ENCODE measurements around the gene HTRA2. TPM values are rescaled to one million over a fixed set of nuclear protein-coding genes. Genes with fewer than 3 reads are reported as not detected.
"Not testable (repeated sequence)": the region's sequence is repeated elsewhere in the genome, so short reads cannot be mapped to it uniquely, and the experiment has no call there.

HTRA2 gene
- 23.8 to 31.2 TPM (median 24.2 TPM) in 3 replicates for total RNA-seq
- long read RNA-seq, transcript HTRA2-201 (8 exons, 2,370 nt), result major isoform, 18 of 27 reads
- long read RNA-seq, partial matches to known transcripts, result 3 of 27 reads
- long read RNA-seq, other reads (novel, unspliced or antisense), result 4 of 27 reads

DNA sequence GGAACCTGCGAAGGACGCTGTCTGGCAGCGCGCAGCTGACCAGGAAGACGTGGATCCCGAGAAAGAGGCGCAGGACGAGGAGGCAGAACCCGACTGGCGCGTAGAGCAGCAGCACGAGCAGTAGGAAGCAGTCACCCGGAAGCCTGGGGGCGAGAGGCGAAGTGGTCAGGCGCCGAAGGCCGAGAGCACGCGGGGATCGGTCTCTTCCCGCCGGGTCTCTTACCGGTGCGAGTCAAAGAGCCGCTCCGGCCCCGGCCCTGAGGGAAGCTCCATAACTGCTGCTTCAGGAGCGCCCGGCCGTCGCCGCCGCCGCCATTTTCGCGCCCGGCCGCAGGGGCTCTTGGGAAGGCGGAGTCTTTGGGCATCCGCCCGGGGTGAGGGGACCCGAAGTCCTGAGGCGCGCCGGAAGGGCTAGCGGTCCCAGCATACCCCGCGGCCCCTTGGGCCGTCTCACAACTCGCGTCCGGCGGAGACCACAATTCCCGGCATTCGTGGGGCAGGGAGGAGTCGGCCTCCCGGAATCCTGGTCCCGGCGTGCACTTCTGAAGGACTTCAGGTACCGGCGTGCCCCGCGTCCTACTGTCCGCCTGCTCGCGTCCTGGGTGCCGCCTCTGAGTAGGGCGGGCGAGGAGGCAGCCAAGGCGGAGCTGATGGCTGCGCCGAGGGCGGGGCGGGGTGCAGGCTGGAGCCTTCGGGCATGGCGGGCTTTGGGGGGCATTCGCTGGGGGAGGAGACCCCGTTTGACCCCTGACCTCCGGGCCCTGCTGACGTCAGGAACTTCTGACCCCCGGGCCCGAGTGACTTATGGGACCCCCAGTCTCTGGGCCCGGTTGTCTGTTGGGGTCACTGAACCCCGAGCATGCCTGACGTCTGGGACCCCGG lies at the start of gene HTRA2, which contains the start of gene AUP1:
Gene HTRA2 (plus strand): TSS at position 577 of the 882 bp plus-strand sequence. CDS start 74 bp downstream, at position 651.
Gene AUP1 (minus strand): TSS at position 350 of the 882 bp plus-strand sequence. CDS start 77 bp downstream, at position 273.
- H3K9me3 Mint-ChIP-seq (ENCODE audit: low read depth), result no peaks in the 10 kb centered on the region
- no peaks in the 10 kb centered on the region for H3K27me3 Mint-ChIP-seq (ENCODE audit: low read depth)
- peaks cover 40% of the 10 kb centered on the region for H3K4me1 Mint-ChIP-seq (ENCODE audit: low read depth)
- DNase-seq (ENCODE audit: low spot score), result peak; percentile 100
- H3K36me3 Mint-ChIP-seq (ENCODE audit: low read depth), result peaks cover 27% of the 10 kb centered on the region
- H3K27ac Mint-ChIP-seq (ENCODE audit: unreplicated experiment), result peak within 1 kb of the TSS; percentile 95
- H3K4me3 Mint-ChIP-seq (ENCODE audit: unreplicated experiment), result peak within 1 kb of the TSS; percentile 98
- TF ChIP-seq, protein P1, sequence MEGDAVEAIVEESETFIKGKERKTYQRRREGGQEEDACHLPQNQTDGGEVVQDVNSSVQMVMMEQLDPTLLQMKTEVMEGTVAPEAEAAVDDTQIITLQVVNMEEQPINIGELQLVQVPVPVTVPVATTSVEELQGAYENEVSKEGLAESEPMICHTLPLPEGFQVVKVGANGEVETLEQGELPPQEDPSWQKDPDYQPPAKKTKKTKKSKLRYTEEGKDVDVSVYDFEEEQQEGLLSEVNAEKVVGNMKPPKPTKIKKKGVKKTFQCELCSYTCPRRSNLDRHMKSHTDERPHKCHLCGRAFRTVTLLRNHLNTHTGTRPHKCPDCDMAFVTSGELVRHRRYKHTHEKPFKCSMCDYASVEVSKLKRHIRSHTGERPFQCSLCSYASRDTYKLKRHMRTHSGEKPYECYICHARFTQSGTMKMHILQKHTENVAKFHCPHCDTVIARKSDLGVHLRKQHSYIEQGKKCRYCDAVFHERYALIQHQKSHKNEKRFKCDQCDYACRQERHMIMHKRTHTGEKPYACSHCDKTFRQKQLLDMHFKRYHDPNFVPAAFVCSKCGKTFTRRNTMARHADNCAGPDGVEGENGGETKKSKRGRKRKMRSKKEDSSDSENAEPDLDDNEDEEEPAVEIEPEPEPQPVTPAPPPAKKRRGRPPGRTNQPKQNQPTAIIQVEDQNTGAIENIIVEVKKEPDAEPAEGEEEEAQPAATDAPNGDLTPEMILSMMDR (IDR thresholded peaks at IDR 0.05), result no peak

DNA sequence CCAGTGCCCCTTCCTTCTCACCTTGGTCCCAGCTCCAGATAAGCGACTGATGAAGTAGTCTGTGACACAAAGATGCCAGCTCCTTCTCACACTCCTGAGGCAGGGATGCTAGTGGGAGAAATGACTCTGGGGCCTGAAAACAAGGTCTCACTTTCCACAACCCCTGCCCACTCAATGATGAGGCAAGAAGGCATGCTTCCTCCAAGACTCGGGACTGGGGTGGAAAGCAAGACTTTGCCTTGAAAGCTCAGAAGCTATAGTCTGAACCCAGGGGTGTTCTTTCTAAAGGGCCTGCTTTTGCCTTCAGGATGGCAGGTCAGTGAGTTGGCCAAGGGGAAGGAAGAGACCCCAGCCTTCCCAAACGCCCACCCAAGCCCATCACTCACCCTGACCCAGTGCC lies 48.3 kb upstream of the HTRA2 start:
- no peak for DNase-seq (ENCODE audit: low spot score)
- Mint-ChIP-seq H3K4me1 (ENCODE audit: low read depth) (peaks cover 28% of the 10 kb centered on the region), H3K4me3 (ENCODE audit: unreplicated experiment) (peak overlapping the region; percentile 95), H3K27me3 (ENCODE audit: low read depth) (no peaks in the 10 kb centered on the region), H3K9me3 (ENCODE audit: low read depth) (no peaks in the 10 kb centered on the region), H3K36me3 (ENCODE audit: low read depth) (peaks cover 9% of the 10 kb centered on the region), H3K27ac (ENCODE audit: unreplicated experiment) (no peak overlapping the region)
- TF ChIP-seq, protein P1 (IDR thresholded peaks at IDR 0.05), result no peak

DNA sequence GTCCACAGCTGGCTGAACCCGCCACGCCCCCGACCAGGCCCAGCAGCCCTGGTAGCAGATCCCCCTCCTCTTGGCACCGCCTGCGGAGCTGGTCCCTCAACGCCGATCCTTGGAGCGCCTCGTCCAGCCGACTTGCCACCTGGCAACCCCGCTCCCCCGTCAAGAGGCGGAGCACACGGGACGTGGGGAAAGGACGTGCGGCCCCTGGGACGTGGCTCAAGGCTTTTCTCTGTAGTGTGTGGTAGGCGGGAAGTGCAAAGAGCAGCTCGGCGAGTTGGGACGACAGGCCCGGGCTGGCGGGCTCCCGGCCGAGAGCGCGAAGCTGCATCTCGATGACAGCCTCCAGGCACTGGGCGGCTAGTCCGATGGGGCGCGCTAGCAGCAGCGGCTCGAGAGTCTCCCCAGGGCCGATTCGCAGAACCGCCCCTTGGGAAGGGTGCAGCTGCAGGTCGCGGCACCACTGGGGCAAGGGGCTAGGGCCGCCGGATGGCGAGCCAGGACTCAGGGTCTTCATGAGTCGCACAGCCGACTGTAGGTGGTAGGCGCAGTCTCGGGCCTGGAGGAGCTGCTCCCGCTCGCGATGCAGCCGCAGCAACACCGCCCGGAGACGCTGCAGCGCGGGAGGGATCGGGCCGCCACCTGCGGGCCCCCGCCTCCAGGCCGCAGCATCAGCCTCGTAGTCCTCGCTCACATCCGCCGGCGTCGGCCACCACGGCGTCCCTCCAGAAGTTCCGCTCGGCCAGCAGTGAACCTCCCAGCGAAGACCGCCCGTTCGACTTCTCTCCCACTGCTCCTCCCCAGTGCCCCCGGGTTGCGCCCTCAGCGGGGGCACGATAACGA lies 47.6 kb upstream of the HTRA2 start:
- H3K4me1 Mint-ChIP-seq (ENCODE audit: low read depth), result peaks cover 28% of the 10 kb centered on the region
- TF ChIP-seq, protein P1 (IDR thresholded peaks at IDR 0.05), result no peak
- peaks cover 11% of the 10 kb centered on the region for H3K36me3 Mint-ChIP-seq (ENCODE audit: low read depth)
- H3K27ac Mint-ChIP-seq (ENCODE audit: unreplicated experiment), result peak overlapping the region; percentile 85
- H3K27me3 Mint-ChIP-seq (ENCODE audit: low read depth), result no peaks in the 10 kb centered on the region
- no peak for DNase-seq (ENCODE audit: low spot score)
- no peaks in the 10 kb centered on the region for H3K9me3 Mint-ChIP-seq (ENCODE audit: low read depth)
- H3K4me3 Mint-ChIP-seq (ENCODE audit: unreplicated experiment), result peak overlapping the region; percentile 95

DNA sequence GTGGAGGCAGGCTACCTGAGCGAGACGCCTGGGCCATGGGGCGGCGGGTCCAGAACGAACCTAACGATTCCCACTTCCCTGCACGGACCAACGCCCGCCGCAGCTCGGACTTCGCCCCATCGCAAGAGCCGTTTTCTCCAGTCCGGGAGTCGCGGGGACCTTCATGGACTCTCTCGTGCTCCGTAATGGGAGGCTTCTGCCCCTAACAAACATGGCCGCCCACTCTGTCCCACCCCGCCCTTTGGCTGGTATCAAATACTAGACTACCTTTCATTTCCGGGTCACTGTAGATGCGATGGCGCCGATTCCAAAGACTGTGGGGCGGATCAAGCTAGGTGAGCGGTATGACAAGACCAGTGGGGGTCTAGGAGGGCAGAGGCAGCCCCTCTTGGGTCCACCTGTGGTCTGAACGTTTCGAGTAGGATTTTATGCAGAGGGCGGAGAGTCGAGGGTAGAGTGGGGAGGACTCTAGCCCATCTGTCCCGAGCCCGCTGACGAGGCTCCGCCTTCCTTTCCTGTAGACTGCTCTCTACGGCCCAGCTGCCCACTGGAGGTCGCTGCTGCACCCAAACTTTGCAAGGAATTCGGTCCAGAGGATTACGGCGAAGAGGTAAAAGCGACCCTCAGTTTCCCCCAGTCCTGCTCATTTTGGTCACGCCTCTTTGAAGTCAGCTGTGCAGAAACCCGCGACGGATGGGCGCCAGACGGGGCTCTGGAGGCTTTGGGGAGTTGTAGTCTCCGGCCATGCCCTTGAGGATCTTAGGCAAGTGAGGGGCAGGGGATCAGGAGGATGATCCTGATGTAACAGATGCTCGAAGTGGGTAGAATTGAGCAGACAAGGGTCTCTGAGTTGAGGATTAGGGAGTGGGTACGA lies 46.7 kb upstream of the HTRA2 start, which contains the start of the genes CCDC142 and TTC31:
Gene CCDC142 (minus strand): TSS at position 198 of the 874 bp plus-strand sequence. CDS start 161 bp downstream, at position 37.
Gene TTC31 (plus strand): TSS at position 281 of the 874 bp plus-strand sequence. CDS start 15 bp downstream, at position 296.
- H3K27ac Mint-ChIP-seq (ENCODE audit: unreplicated experiment), result peak within 1 kb of the TSS; percentile 98
- peak within 1 kb of the TSS; percentile 95 for H3K4me3 Mint-ChIP-seq (ENCODE audit: unreplicated experiment)
- peaks cover 8% of the 10 kb centered on the region for H3K36me3 Mint-ChIP-seq (ENCODE audit: low read depth)
- H3K9me3 Mint-ChIP-seq (ENCODE audit: low read depth), result no peaks in the 10 kb centered on the region
- H3K27me3 Mint-ChIP-seq (ENCODE audit: low read depth), result no peaks in the 10 kb centered on the region
- H3K4me1 Mint-ChIP-seq (ENCODE audit: low read depth), result peaks cover 28% of the 10 kb centered on the region
- no peak for DNase-seq (ENCODE audit: low spot score)
- TF ChIP-seq, protein P1 (IDR thresholded peaks at IDR 0.05), result peak; percentile 98

DNA sequence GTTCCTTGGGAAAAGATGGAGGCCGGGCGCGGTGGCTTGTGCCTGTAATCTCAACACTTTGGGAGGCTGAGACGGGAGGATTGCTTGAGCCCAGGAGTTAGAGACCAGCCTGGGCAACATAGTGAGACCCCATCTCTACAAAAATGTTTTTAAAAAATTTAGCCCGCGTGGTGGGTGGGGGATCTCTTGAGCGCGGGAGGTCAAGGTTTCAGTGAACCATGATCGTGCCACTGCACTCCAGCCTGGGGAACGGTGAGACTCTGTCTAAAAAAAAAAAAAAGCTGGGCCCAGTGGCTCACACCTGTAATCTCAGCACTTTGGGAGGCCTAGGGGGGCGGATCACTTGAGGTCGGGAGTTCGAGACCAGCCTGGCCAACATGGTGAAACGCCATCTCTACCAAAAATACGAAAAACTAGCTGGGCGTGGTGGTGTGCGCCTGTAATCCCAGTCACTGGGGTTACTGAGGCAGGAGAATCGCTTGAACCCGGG lies 46.0 kb upstream of the HTRA2 start:
- not testable (repeated sequence) for H3K36me3 Mint-ChIP-seq (ENCODE audit: low read depth); H3K9me3 Mint-ChIP-seq (ENCODE audit: low read depth); H3K27me3 Mint-ChIP-seq (ENCODE audit: low read depth); DNase-seq (ENCODE audit: low spot score)
- H3K4me1 Mint-ChIP-seq (ENCODE audit: low read depth), result peaks cover 28% of the 10 kb centered on the region
- peak overlapping the region; percentile 95 for H3K4me3 Mint-ChIP-seq (ENCODE audit: unreplicated experiment)
- peak overlapping the region; percentile 98 for H3K27ac Mint-ChIP-seq (ENCODE audit: unreplicated experiment)
